ENCODE measurements around the gene SAP30BP.

The SAP30BP gene

DNA sequence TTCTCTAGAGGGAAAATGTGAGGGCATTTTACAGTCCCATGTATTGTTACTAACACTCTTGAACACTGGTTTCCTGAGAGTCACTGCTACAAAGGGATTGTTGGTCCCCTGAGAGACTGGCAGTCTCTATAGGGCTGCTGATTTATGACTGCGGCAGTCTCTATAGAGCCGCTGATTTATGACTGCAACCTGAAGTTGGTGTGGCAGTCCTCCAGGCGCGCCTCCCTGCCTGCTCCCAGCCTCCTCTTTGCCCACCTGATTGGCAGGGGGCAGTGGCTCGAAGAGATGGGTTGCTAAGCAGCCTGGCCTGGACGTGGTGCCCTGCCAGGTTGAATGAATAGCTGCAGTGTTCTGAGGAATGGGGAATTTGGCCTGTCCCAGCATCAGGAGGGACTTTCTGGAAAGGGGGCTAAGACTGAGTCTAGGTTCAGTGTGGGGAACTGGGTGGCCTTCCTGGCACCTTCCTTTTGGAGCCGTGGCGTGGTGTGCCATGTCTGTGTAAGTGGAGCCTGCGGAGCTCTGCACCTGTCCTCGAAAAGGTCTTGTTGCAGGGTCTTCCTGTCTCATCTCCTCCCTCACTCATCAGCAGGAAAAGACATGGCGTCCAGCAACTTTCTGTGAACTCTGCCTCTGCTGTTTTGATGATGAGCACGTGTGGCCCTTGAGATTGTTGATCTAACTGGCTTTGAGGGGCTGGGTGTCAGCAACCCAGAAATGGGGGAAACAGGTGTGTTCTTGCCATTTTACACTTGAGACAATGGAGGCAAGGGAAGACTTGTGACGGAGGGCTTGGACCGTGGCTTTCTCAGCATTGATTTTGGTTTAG, 24.9 kb downstream of the SAP30BP start:
- TF ChIP-seq CTCF (IDR thresholded peaks at IDR 0.05) = no peak

- no peak for TF ChIP-seq CTCF (IDR thresholded peaks at IDR 0.05)
Observed at GRCh38 chr17:75692976-75693375, 25.8 kb downstream of the SAP30BP start.

GRCh38 chr17:75693500-75694481, 26.7 kb downstream of the SAP30BP start:
- TF ChIP-seq CTCF (IDR thresholded peaks at IDR 0.05) = no peak

GRCh38 chr17:75694536-75694935, 27.4 kb downstream of the SAP30BP start:
- TF ChIP-seq CTCF (IDR thresholded peaks at IDR 0.05) = no peak

DNA sequence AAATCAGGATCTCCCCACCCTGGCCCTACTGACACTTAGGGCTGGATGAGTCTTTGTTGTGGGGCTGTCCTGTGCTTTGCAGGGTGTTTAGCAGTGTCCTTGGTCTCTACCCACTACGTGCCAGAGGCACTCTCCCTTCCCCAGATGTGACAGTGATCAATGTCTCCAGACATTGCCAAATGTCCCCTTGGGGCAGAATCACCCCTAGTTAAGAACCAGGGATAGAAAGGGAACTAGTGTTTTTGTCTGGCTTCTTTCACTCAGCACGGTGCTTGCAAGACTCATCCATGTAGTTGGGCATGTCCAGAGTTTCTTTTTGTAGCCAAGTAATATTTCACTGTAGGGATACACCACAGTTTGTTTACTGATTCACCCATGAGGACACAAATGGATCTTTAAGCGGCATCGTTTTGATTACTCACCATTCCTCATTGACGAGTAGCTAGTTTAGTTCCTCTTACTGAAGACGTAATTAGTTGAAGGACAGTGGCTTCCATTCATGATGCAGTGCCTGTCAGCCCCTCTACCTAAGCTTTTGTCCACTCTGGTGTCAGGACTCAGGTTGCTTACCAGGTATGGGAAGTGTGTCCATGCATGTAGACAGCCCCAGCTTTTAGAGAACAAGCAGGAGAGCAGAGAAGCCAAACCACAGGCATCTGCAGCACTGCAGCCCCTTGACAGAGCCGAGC, 28.1 kb downstream of the SAP30BP start:
- no peak for TF ChIP-seq CTCF (IDR thresholded peaks at IDR 0.05)

DNA sequence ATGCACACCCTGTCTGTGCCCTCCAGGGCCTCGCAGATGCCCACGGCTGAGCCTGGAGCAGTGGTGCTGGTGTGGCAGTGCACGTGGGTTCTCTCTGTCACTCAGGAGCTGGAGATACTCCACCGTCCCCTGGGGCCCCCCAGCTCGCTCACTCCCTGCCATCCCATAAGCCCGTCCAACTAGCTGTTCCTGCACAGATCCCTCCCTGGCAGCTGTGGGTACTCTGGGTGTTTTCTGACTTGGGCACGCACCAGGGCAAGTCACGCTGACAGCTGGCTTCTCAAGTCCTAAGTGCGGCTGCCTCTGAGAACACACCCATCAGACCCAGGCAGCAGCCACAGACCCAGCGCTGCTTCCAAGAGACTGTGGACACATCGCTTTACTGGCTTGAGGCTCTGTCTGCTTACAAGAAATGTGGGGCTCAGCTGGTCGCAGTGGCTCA, 28.7 kb downstream of the SAP30BP start:
- no peak for TF ChIP-seq CTCF (IDR thresholded peaks at IDR 0.05)

- TF ChIP-seq CTCF (IDR thresholded peaks at IDR 0.05) = no peak
Observed at GRCh38 chr17:75697651-75698291, 30.6 kb downstream of the SAP30BP start.
